GM18519 (cell line): ENCODE data around the gene ESYT3.
"Not testable (repeated sequence)": the region's sequence is repeated elsewhere in the genome, so short reads cannot be mapped to it uniquely, and the experiment has no call there.

ENCODE experiments used
- ATAC-seq: cut with Tn5 transposase; IDR thresholded peaks from one replicate; pipeline ENCODE4 v1.9.1; 2021; ENCODE audit warnings: mild to moderate bottlenecking, moderate library complexity; ENCODE audit not compliant: unreplicated experiment, low FRiP score

The ESYT3 gene

DNA sequence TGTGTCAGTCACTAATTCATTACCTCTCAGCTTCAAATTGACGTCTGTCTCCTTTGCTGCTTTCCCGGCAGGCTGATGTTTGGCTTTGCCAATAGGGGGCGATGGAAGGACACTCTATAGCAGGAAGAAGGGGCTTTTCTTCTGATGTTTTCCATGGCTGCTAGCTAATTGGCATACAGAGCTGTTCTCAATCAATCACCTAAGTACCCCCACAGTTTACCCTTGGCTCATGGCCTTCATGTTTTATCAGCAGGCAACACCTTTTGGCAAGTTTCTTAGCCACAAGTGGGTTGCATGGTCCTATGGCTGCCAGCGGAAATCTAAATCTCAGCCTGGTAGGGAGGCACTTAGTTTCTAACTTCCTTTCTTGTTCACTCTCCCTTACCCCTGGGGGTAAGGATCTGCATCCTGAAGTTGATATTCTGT is 45.0 kb downstream of the ESYT3 start:
- no peak for ATAC-seq

DNA sequence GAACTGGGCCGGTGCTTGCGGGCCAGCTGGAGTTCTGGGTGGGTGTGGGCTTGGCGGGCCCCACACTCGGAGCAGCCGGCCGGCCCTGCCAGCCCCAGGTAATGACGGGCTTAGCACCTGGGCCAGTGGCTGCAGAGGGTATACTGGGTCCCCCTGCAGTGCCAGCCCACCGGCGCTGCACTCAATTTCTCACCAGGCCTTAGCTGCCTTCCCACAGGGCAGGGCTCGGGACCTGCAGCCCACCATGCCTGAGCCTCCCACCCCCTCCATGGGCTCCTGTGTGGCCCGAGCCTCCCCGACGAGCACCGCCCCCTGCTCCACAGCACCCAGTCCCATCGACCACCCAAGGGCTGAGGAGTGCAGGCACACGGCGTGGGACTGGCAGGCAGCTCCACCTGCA is 50.3 kb downstream of the ESYT3 start:
- ATAC-seq, result not testable (repeated sequence)

GRCh38 chr3:138486580-138486979 is 52.2 kb downstream of the ESYT3 start:
- not testable (repeated sequence) for ATAC-seq

DNA sequence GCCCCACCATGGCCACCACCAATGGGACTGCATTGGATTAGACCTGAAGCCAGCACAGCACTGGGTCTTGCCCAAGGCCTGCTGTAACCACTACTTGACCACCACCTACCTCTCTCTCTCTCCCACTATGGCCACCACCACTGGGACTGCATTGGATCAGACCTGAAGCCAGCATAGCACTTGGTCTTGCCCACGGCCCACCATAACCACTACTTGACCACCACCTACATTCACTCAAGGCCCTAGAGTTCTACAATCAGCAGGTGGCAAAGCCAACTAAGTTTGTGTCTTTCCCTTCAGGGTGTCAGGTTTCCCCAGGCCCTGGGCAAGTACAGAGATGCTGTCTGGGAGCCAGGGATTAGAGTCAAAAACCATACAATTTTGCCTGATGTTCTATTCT is 57.6 kb downstream of the ESYT3 start:
- no peak for ATAC-seq

- no peak for ATAC-seq
Measured at GRCh38 chr3:138492980-138493675, 58.7 kb downstream of the ESYT3 start.

GRCh38 chr3:138493804-138494606 is 59.6 kb downstream of the ESYT3 start:
- ATAC-seq, result no peak

DNA sequence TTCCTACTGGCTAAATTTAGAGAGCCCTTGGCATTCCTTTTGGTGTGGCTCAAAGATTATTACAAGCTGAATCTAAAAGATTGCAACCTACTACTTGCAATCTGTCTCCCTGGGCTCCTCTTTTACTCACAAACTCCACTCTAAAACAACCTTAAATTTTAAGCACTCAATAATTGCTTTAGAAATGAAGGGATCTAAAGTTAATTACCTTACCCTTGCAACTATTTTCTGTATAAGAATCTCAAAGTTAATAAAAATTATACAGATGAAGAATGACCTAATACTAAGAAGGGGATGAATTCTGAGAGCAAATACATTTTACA is 60.2 kb downstream of the ESYT3 start:
- no peak for ATAC-seq

DNA sequence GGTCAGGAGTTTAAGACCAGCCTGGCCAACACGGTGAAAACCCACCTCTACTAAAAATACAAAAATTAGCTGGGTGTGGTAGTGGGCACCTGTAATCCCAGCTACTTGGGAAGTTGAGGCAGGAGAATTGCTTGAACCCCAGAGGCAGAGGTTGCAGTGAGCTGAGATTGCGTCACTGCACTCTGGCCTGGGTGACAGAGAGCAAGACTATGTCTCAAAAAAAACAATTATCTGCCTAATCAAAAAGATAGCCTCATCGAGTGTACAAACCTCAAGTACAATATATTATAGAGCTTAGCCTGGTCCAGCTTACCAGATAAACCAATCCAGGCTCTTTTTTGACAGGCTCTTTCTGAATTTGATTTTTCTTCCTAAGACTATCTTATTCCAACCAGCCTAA is 61.2 kb downstream of the ESYT3 start:
- ATAC-seq, result not testable (repeated sequence)

GRCh38 chr3:138496436-138496835 is 62.0 kb downstream of the ESYT3 start:
- no peak for ATAC-seq

DNA sequence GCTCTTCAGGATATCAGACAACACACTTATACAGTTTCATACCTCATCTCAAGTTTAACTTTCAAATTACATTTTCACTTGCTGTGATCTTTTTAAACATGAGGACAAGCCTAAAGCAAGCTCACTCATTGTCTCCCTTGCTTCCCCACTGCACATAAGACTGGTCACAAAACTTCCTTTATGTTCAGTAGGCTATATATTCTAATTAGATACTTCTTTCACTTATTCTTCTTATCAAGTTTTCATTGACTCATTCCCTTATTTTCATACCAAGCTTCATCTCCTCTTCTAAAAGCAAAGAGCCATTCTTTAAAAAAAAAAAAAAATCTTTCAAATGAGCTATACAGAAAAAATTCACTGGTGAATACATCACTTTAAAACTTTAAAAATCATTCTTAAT is 62.6 kb downstream of the ESYT3 start:
- ATAC-seq, result no peak

- ATAC-seq, result no peak
Measured at GRCh38 chr3:138497851-138498250, 63.4 kb downstream of the ESYT3 start.

DNA sequence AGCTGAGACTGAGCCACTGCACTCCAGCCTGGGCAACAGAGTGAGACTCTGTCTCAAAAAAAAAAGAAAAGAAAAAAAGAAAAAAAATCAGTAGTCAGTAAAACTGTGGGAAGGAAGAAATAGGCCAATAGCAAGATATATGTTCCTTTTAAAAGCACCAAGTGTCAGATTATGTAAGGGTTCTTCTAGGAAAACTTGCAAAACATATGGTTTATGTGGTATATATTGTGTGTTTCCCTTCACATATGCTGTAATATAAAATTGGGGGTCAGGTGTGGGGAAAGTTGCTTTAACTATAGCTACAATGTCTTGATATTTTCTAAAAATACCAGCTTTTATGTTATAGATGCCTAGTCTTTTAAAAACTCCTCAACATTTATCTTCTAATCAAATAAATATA is 64.6 kb downstream of the ESYT3 start:
- no peak for ATAC-seq

- ATAC-seq, result no peak
Measured at GRCh38 chr3:138507524-138507923, 73.1 kb downstream of the ESYT3 start.

DNA sequence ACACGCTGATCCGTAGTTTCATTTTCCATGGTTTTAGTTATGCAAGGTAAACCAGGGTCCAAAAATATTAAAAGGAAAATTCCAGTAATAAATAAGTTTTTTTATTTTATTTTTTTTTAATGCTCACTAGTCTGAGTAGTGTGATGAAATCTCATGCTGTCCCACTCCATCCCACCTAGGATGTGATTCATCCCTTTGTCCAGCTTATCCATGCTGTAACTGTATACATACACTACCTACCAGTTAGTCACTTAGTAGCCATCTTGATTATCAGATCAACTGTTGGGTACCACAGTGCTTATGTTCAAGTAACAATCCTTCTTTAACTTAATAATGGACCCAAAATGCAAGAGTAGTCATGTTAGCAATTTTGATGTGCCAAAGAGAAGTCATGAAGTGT is 75.2 kb downstream of the ESYT3 start:
- no peak for ATAC-seq

DNA sequence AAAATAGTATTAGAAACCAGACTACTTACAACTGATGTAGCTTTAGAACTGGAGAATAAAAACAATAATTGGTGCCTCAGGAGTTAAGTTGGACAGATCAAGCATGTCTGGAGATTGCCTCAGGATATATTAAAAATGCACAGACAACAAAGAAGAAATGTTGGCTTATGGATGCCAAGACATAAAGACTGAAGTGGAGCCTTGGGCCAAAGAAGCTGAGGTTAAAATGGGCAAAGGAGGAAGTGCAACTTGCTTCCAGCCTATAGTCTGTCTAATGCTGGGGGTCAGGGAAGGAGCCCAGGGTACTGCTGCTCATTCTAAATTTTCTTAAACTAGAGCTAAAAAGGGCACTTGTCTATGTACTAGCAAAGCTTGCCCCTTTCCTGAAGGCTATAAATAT is 77.5 kb downstream of the ESYT3 start:
- no peak for ATAC-seq

- no peak for ATAC-seq
Measured at GRCh38 chr3:138513090-138513843, 78.9 kb downstream of the ESYT3 start.

- not testable (repeated sequence) for ATAC-seq
Measured at GRCh38 chr3:138521445-138521844, 87.0 kb downstream of the ESYT3 start.
